HG03575 (cell line): ENCODE data around the gene CACNA1G.

Experiments used
- ATAC-seq: cut with Tn5 transposase; IDR thresholded peaks from one replicate; pipeline ENCODE4 v1.9.1; 2021; ENCODE audit not compliant: unreplicated experiment, insufficient number of reproducible peaks, low FRiP score; ENCODE audit errors: extremely low read depth

The CACNA1G gene

GRCh38 chr17:50582741-50583140 lies 22.2 kb downstream of the CACNA1G start:
- ATAC-seq = no peak

- ATAC-seq = no peak
Observed at GRCh38 chr17:50583641-50584040, 23.1 kb downstream of the CACNA1G start.

- ATAC-seq = no peak
Observed at GRCh38 chr17:50584116-50584515, 23.6 kb downstream of the CACNA1G start.

GRCh38 chr17:50584749-50585148 lies 24.2 kb downstream of the CACNA1G start:
- no peak for ATAC-seq

GRCh38 chr17:50585346-50585745 lies 24.8 kb downstream of the CACNA1G start:
- no peak for ATAC-seq

- no peak for ATAC-seq
Observed at GRCh38 chr17:50585891-50586290, 25.4 kb downstream of the CACNA1G start.

- no peak for ATAC-seq
Observed at GRCh38 chr17:50586421-50587247, 26.1 kb downstream of the CACNA1G start.

- ATAC-seq = no peak
Observed at GRCh38 chr17:50587571-50587970, 27.1 kb downstream of the CACNA1G start.

GRCh38 chr17:50588391-50589049 lies 28.0 kb downstream of the CACNA1G start:
- no peak for ATAC-seq

- no peak for ATAC-seq
Observed at GRCh38 chr17:50589095-50589705, 28.7 kb downstream of the CACNA1G start.

GRCh38 chr17:50590946-50591737 lies 30.6 kb downstream of the CACNA1G start:
- no peak for ATAC-seq

- no peak for ATAC-seq
Observed at GRCh38 chr17:50593321-50593720, 32.8 kb downstream of the CACNA1G start.

- no peak for ATAC-seq
Observed at GRCh38 chr17:50594128-50594823, 33.8 kb downstream of the CACNA1G start.

GRCh38 chr17:50594892-50595291 lies 34.4 kb downstream of the CACNA1G start:
- ATAC-seq = no peak

GRCh38 chr17:50596191-50597037 lies 35.9 kb downstream of the CACNA1G start:
- no peak for ATAC-seq

- ATAC-seq = no peak
Observed at GRCh38 chr17:50598487-50598886, 38.0 kb downstream of the CACNA1G start.

- no peak for ATAC-seq
Observed at GRCh38 chr17:50599606-50600005, 39.1 kb downstream of the CACNA1G start.

GRCh38 chr17:50601823-50602375 lies 41.4 kb downstream of the CACNA1G start:
- ATAC-seq = no peak
